OCI-LY7 (cell line): ENCODE measurements around the gene MS4A18. TPM values are rescaled to one million over a fixed set of nuclear protein-coding genes. Genes with fewer than 3 reads are reported as not detected.

Experiments used
- BruUV-seq: library from RNA; stranded (reverse); fragments of 400-500 nt; replicated peaks from 2 replicates; lab custom pipeline; 2021; lab: Mats Ljungman, UMichigan
- CTCF ChIA-PET: fragments of 300-600 bp; sonication (Branson Sonifier 250); formaldehyde crosslinking; loops from one replicate; lab custom pipeline; 2022; ENCODE audit warnings: antibody characterized with exemption; ENCODE audit not compliant: unreplicated experiment; lab: Charles Lee
- POLR2A ChIA-PET: fragments of 300-600 bp; sonication (Branson Sonifier 250); formaldehyde crosslinking; loops from one replicate; lab custom pipeline; 2022; ENCODE audit warnings: antibody characterized with exemption; lab: Charles Lee
- DNase-seq: peaks from one replicate; pipeline ENCODE4 v3.0.0-alpha.2; 2015; ENCODE audit warnings: low spot score
- H2AFZ ChIP-seq: fragments of 200-600 bp; sonication (generic), shearing (Covaris generic); 2 replicates; pipeline ENCODE4 v1.6.1; 2014; ENCODE audit warnings: mild to moderate bottlenecking, antibody characterized with exemption, low read length, moderate library complexity
- H3K27ac ChIP-seq: fragments of 200-600 bp; sonication (generic); 2 replicates; pipeline ENCODE4 v1.5.1; 2014; ENCODE audit warnings: mixed run types, low read depth, mild to moderate bottlenecking, moderate library complexity, low read length, inconsistent platforms; ENCODE audit not compliant: poor library complexity, severe bottlenecking
- H3K36me3 ChIP-seq: fragments of 200-600 bp; sonication (generic); 2 replicates; pipeline ENCODE4 v1.6.1; 2014; ENCODE audit warnings: mild to moderate bottlenecking, antibody characterized with exemption, low read length, moderate library complexity, mixed read lengths; ENCODE audit not compliant: insufficient read depth
- H3K4me1 ChIP-seq: fragments of 200-600 bp; sonication (generic); 2 replicates; pipeline ENCODE4 v1.5.1; 2014; ENCODE audit warnings: mild to moderate bottlenecking, low read length; ENCODE audit not compliant: insufficient read depth, poor library complexity, severe bottlenecking
- H3K4me2 ChIP-seq: fragments of 200-600 bp; sonication (generic); 2 replicates; pipeline ENCODE4 v1.6.1; 2014; ENCODE audit warnings: mild to moderate bottlenecking, low read length
- H3K4me3 ChIP-seq: fragments of 200-600 bp; sonication (generic); 2 replicates; pipeline ENCODE4 v1.5.1; 2014; ENCODE audit warnings: mild to moderate bottlenecking, low read depth, low read length; ENCODE audit not compliant: poor library complexity, severe bottlenecking
- H3K79me2 ChIP-seq: fragments of 200-600 bp; sonication (generic); 2 replicates; pipeline ENCODE4 v1.6.1; 2016; ENCODE audit warnings: low read depth, mild to moderate bottlenecking, low read length, moderate library complexity, mixed read lengths; ENCODE audit not compliant: insufficient read depth
- H3K9me2 ChIP-seq: fragments of 200-600 bp; sonication (generic); 2 replicates; pipeline ENCODE4 v1.6.1; 2016; ENCODE audit warnings: mild to moderate bottlenecking, low read length, mixed read lengths; ENCODE audit not compliant: insufficient read depth
- H3K9me3 ChIP-seq: fragments of 200-600 bp; sonication (generic); 2 replicates; pipeline ENCODE4 v1.6.1; 2014; ENCODE audit warnings: mild to moderate bottlenecking, mixed run types, low read length, mixed read lengths
- H4K20me1 ChIP-seq: fragments of 200-600 bp; sonication (generic); 2 replicates; pipeline ENCODE4 v1.6.1; 2014; ENCODE audit warnings: mild to moderate bottlenecking, antibody characterized with exemption, low read length, moderate library complexity, mixed read lengths; ENCODE audit not compliant: insufficient read depth
- EZH2phosphoT487 ChIP-seq: fragments of 200-600 bp; sonication (generic); IDR thresholded peaks from 2 replicates; pipeline ENCODE4 v1.6.1; 2018; ENCODE audit warnings: low read depth, borderline replicate concordance, mild to moderate bottlenecking, mixed run types, antibody characterized with exemption, low read length, moderate library complexity, mixed read lengths
- intact Hi-C: fragments of 100-400 bp; cut with micrococcal nuclease; formaldehyde crosslinking; loops from one replicate; pipeline ENCODE4 v1.10.0; 2022; ENCODE audit not compliant: unreplicated experiment
- total RNA-seq, 2 experiments: library from RNA; depleted of rRNA in 1 of 2; stranded (reverse); fragments of >200 nt in 1 of 2; shearing (Covaris generic) in 1 of 2; gene quantifications; 2 replicates each; pipeline ENCODE4 v1.2.3, GENCODE V29; 2014 to 2022
- TF ChIP-seq, protein P1 (sequence below): fragments of 200-600 bp; sonication (generic); conservative IDR thresholded peaks from 2 replicates; pipeline ENCODE4 v1.5.1; 2014; ENCODE audit warnings: mild to moderate bottlenecking, antibody characterized with exemption, low read length, moderate library complexity, mixed read lengths

MS4A18 gene
- total RNA-seq, 2 experiments from 2014 or later: not detected

DNA sequence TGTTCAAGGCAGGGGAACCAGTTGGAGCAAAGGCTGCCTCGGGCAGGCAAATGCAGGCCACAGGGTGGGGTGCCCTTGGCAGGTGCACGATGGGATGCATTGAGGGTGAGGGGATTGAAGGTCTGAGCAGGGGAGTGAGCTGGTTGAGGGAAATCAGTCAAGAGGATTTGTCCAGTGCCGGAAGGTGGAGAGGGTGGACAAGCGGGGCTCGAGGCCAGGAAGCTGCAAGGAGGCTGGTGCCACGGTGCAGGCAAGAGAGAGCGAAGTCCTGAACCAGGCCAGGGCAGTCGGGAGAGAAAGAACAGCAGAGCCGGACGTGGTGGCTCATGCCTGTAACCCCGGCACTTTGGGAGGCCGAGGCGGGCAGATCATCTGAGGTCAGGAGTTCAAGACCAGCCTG, 50.2 kb downstream of the MS4A18 start:
- H3K9me2 ChIP-seq: no peaks in the 10 kb centered on the region
- no peak for DNase-seq
- H3K79me2 ChIP-seq: no peaks in the 10 kb centered on the region
- CTCF ChIA-PET: no interaction called here
- H3K4me1 ChIP-seq: no peaks in the 10 kb centered on the region
- no peak overlapping the region for H2AFZ ChIP-seq
- no peak overlapping the region for H3K4me2 ChIP-seq
- no peaks in the 10 kb centered on the region for H3K9me3 ChIP-seq
- H3K4me3 ChIP-seq: no peak overlapping the region
- no peaks in the 10 kb centered on the region for H4K20me1 ChIP-seq
- intact Hi-C loops: loop anchor here (1.0 to 2.0 kb wide), 3 partner anchors 56 to 355 kb away; no protein-coding TSS in a partner anchor
- POLR2A ChIA-PET: interaction anchor here (0.7 kb wide), 1 partner anchor 278 kb away, joined by 3 read pairs; no protein-coding TSS in a partner anchor
- no peak overlapping the region for H3K27ac ChIP-seq
- no peaks in the 10 kb centered on the region for H3K36me3 ChIP-seq
- BruUV-seq: no TSS peak
- no peak for TF ChIP-seq EZH2phosphoT487
- TF ChIP-seq, protein P1, sequence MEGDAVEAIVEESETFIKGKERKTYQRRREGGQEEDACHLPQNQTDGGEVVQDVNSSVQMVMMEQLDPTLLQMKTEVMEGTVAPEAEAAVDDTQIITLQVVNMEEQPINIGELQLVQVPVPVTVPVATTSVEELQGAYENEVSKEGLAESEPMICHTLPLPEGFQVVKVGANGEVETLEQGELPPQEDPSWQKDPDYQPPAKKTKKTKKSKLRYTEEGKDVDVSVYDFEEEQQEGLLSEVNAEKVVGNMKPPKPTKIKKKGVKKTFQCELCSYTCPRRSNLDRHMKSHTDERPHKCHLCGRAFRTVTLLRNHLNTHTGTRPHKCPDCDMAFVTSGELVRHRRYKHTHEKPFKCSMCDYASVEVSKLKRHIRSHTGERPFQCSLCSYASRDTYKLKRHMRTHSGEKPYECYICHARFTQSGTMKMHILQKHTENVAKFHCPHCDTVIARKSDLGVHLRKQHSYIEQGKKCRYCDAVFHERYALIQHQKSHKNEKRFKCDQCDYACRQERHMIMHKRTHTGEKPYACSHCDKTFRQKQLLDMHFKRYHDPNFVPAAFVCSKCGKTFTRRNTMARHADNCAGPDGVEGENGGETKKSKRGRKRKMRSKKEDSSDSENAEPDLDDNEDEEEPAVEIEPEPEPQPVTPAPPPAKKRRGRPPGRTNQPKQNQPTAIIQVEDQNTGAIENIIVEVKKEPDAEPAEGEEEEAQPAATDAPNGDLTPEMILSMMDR: no peak

DNA sequence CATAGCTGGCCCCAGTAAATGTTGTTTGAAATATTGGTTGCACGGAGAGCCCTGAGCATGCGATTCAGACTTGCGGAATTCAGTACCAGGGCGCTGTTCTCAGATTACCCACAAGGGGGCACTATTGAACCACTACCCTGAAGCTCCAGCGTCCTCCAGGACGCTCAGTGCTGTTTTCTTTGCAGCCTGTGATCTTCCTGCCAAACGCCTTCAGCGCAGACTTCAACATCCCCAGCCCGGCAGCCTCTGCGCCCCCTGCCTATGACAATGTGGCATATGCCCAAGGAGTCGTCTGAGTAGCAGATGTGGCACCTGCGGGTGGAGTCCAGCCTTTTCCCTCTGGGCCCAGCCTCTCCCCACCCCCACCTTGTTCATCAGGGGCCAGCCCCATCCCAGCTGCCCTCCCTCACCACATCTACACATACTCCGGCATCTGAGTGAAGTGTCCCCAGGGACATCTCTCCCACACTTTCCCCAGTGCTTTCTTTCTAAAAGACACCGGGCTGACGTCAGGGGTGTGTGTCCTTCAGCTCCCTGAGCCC, 51.0 kb downstream of the MS4A18 start:
- Histone ChIP-seq H3K4me1 (no peaks in the 10 kb centered on the region), H3K4me2 (0 out of 2 replicates have a peak overlapping the region, but pooled peaks have one; percentile 5), H3K9me2 (no peaks in the 10 kb centered on the region), H3K9me3 (no peaks in the 10 kb centered on the region), H3K27ac (no peak overlapping the region), H3K4me3 (no peak overlapping the region), H3K36me3 (no peaks in the 10 kb centered on the region), H4K20me1 (no peaks in the 10 kb centered on the region), H3K79me2 (no peaks in the 10 kb centered on the region), H2AFZ (0 out of 2 replicates have a peak overlapping the region, but pooled peaks have one; percentile 29)
- ChIA-PET CTCF (no interaction called here), POLR2A (interaction anchor here (0.6 kb wide), 3 partner anchors 13 to 961 kb away, joined by 3 read pairs; no protein-coding TSS in a partner anchor)
- intact Hi-C loops: loop anchor here (1.0 to 2.0 kb wide), 3 partner anchors 55 to 354 kb away; no protein-coding TSS in a partner anchor
- TF ChIP-seq, protein P1: peak; percentile 93
- no peak for TF ChIP-seq EZH2phosphoT487
- DNase-seq: peak; percentile 91
- BruUV-seq: no TSS peak

DNA sequence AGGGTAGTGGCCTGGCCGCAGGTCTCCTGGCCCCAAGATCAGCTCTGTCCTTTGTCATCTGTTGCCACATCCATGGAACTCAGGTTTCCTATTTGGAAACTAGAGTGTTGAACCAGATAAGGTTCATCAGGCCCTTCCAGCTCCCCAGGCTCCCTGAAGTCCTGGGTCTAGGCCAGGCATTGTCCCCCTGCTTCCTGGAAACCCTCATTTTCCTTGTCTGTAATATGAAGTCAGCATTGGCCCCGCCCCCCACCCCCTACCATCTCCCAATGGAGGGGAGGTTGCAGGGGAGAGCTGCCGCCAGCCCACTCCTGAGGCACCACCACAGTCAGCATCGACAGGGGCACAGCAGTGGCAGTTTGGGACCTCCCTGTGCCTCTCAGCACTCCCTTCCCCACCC, 51.6 kb downstream of the MS4A18 start:
- Histone ChIP-seq H3K36me3 (no peaks in the 10 kb centered on the region), H3K4me3 (no peak overlapping the region), H3K9me2 (no peaks in the 10 kb centered on the region), H3K4me2 (no peak overlapping the region), H3K4me1 (no peaks in the 10 kb centered on the region), H3K79me2 (no peaks in the 10 kb centered on the region), H4K20me1 (no peaks in the 10 kb centered on the region), H2AFZ (no peak overlapping the region), H3K9me3 (no peaks in the 10 kb centered on the region), H3K27ac (no peak overlapping the region)
- intact Hi-C loops: no loop called here
- no peak for DNase-seq
- no TSS peak for BruUV-seq
- TF ChIP-seq, protein P1: no peak
- no peak for TF ChIP-seq EZH2phosphoT487
- ChIA-PET POLR2A (interaction anchor here (0.6 kb wide), 2 partner anchors 12 to 215 kb away, joined by 3 read pairs; no protein-coding TSS in a partner anchor), CTCF (interaction anchor here (1.6 kb wide), 1 partner anchor 13 kb away, joined by 5 read pairs; no protein-coding TSS in a partner anchor)
